Hepatic stellate cell (primary cell): ENCODE results near the gene MCF2L.

ENCODE experiments used
- DNase-seq: peaks from one replicate; pipeline ENCODE4 v3.0.0; 2011; ENCODE audit warnings: low spot score

Gene MCF2L

DNA sequence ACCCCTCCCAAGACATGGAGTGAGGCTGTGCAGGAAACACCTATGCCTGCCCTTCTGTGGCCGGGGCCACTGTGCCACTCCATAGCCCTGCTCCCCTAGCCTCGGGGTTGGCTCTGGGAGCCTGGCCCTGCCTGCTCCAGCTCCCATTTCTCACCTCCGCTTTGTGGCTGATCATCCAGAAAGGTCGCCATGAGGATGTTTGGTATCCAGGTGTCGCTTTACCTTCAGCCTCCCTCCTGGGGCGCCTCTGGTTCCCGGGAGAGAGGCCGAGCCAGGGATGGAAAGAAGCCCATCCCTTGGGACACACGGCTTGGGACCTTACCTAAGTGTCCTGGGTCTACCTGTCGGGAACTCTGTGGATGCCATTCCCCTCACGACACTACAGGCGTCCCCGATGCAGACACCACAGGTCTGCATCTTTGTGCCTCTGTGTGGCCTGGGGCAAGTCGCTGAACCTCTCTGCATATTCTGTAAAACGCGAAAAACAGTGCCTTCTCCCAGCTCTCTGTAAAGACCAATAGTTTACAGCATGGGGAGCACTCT, 3.4 kb upstream of the MCF2L start:
- no peak for DNase-seq

DNA sequence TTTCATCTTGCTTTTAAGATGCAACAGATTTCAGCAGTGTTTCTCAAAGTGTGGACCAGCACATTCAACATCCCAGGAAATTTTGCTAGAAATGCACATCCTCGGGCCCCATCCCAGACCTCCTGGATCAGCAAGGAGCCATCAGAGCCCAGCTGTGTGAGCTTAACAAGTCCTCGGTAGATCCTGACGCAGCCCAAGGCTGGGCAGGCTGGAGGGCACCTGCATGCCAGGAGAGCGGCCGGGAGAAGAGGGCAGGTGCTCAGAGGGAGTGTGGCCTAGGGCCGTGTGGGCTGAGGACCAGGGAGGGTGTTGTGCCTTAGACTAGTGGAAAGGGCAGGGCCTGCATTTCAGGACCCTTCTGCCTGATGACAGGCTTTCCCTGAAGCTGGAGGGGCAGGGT, 2.2 kb upstream of the MCF2L start:
- DNase-seq = no peak

DNA sequence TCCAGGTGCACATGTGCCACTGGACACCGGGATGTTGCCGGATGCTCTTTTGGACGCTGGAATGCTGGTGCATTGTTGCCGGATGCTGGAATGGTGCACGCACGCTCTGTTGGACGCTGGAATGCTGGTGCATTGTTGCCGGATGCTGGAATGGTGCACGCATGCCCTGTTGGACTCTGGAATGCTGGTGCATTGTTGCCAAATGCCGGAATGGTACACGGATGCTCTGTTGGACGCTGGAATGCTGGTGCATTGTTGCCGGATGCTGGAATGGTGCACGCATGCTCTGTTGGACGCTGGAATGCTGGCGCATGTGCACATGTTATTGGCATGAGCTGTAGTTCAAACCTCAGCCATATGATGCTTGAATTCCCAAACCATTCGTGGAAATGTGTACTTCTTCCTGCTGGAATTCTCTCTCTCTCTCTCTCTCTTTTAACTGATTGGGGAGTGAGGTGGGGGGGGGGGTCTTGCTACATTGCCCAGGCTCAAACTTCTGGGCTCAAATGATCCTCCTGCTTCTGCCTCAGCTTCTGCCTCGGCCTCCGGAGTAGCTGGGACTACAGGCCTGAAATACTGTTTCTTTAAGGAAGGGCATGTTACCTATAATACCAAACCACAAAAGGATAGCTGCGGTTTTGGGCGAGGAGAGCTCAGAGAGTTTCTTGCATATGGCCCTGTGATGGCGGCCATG, 1.2 kb upstream of the MCF2L start:
- DNase-seq = no peak

DNA sequence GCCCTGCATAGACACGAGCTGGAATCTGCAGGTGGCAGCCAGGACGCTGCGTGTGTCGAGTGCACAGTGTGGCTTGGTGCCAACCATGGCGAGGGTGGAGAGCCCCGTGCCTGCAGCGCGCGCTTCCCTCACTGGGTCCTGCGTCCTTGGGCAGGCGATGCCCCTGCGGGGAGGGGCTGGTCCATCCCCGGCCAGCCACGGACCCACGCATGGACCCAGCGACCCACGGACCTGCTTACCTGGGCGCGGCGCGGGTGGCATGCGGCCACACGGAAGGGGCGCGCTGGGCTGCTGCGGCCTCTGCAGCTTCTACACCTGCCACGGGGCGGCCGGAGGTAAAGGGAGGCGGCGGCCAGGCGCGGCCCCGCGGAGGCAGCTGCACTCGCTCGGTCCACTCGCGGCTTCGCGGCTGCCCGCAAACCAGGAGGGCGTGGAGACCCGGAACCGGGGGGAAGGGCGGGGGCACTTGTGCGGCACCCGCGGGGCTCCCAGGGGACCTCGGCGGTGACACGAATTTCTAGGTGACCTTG, 569 bp upstream of the MCF2L start:
- DNase-seq = no peak

DNA sequence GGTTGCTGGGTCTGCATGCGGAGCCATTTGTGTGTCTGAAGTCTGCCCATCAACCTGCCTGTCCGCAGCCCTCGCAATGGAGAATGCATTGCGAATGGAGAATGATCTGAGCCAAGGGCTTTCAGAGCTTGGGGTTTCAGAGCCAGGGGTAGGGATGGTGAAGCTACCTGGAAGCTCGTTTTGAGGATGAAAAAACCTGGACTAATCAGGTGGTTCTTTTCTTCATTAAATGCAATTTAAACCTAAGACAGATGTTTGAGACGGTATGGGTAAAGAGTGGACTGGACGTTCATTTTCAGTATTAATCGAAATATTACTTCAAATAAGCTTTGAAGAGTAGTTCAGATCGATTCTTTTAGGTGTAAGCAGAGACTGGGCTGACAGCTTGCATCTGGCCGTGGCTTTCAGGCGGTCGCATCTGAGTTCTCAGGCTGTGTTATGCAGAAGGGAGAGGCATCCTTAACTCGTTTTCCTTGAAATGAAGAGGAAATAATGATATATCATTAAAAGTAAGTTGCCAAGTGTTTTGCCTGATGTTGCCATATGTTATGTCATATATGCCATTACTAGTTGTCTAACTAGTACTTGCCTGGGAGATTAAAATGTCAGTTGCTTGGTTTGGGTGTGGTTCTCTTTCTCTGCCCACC, 801 bp downstream of the MCF2L start:
- DNase-seq = no peak

DNA sequence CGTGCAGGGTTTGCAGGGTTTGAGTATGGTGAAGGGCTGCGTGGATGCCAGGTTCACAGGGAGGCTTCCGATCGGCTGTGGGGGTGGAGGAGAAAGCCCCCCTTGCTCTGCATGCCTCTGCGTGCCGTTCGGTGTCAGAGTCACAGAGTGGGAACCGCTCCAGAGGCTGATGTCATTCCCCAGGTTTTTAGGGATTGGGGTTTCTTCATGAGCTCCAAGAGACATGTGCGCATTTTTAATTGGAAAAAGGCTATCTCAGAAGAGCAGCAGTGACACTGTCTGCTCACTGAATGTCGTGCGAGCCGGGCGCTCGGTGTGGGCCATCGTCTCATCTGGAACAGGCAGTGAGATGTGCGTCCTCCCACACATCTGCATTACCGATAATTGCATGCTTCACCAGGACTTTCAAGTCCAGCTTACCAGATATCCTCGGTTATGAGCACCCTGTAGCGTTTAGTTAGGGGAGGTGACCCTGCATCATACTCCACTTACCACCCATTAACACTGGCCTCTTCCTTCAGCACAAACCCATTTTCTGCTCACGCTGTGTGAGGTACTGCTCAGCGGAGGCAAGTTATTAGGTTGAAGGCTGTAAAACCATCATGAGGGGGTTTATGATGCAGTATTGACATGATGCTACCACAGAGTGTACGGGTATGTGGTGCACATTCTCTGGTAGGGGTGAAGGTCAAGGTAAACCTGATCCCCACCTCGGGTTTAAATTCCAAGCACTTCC, 1.7 kb downstream of the MCF2L start:
- DNase-seq = no peak

DNA sequence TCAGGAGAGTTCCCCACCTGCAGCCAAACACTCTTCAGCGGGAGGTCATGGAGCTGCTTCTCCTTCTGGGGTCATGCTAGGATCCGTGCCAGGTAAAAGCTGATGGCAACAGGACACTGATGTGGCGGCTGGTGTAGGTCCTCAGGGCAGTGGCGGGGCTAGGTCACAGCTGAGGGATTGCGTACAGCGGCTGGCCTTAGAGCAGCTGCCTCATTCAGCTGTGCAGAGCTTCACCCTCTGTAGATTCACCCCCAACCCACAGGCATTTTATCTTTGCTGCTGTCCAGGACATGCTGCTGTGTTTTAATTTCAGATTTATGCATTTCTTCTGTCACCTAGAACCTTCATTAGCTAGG, 2.3 kb downstream of the MCF2L start:
- DNase-seq = no peak

DNA sequence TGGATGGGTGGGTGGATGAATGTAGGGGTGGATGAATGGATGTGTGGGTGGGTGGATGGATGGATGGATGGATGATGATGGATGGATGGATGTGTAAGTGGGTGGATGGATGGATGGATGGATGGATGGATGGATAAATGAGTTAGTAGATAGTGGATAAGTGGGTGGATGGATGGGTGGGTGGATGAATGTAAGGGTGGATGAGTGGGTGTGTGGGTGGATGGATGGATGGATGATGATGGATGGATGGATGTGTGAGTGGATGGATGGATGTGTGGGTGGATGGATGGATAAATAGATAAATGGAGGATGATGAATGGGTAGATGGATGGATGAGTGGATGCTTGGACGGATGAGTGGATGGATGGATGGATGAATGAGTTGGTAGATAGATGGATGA, 3.2 kb downstream of the MCF2L start:
- no peak for DNase-seq

DNA sequence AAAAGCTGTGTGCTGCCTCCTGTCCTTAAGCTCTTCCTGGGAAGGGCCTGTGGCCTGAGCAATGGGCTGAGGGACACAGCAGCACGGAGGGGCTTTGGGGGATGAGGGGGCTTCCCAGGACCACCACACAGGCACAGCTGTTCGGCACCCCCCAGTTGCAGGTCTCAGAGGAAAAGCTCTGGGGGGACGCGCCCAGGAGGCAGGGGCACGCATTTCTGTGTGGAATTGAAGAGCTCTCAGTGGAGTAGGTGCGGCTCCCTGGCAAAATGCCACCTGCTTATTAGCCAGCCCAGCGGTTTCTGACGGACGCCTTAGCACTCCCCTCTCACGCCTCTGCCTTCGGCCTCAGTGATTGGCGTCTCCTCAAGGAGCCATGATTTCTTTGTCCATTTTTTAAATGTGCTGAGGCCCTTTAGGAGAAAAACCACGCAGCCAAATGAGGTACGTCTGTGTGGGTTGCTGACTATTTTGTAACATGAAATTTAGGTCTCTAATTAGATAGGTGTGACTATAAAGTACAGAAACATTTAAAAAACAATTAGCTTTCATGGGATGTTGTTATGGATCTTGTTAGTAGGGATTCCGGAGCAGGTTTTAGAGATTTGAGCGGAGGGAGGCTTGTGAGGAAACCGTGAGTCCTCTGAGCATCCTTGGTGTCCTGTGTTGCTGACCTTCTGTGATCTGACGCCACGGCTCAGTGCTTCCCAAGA, 4.0 kb downstream of the MCF2L start:
- no peak for DNase-seq

DNA sequence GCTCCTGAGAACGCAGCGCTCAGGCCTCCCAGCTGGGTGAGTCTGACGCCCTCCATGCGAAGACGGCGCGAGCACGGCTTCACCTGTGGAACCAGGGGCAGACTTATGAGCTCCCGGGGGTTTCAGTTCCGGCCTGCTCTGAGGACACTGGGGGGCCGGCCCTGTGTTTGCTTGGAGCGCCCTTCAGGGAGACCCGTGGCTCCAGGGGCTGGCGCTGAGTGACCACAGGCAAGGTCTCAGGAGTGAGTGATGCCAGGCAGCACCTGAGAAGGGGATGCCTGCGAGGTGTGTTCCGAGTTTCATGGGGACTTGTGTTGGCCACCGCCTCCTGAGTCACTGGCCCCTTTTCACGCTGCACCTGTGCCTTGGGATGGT, 4.5 kb downstream of the MCF2L start:
- DNase-seq = no peak

DNA sequence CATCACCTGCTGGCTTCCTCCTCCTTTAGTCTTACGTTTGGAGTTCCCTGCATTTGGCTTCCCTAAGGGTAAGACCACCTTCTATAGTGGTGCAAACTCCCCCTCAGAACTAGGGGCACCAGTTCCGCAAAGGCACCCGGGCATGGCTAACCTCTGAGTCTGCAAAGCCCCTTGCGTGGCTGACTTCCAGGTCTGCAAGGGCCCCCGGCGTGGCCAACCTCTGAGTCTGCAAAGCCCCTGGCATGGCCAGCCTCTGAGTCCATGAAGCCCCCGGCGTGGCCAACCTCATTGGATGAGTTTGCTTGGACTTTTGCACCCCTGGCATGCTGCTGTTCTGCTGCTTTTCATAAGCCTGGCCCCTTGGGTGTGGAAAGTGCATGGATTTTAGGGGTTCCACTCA, 5.1 kb downstream of the MCF2L start:
- DNase-seq = no peak

DNA sequence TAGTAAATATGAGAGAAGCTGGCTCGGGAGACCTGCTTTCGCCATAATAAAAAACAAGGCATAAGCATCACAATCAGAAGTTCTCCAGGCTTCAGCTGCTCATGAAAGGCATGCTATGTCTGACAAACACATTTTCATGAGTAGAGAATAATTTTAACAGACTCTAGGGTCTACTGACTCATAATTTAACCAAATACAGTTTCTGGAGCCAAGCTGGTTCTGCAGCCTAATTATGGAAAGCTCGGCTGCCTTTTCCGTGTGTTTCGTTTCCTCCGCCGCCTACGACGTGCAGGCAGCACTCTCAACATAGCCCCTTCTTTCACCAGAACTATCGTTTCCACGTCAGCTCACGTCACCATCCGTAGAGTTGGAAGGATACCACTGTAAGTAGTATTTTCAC, 5.7 kb downstream of the MCF2L start:
- no peak for DNase-seq

DNA sequence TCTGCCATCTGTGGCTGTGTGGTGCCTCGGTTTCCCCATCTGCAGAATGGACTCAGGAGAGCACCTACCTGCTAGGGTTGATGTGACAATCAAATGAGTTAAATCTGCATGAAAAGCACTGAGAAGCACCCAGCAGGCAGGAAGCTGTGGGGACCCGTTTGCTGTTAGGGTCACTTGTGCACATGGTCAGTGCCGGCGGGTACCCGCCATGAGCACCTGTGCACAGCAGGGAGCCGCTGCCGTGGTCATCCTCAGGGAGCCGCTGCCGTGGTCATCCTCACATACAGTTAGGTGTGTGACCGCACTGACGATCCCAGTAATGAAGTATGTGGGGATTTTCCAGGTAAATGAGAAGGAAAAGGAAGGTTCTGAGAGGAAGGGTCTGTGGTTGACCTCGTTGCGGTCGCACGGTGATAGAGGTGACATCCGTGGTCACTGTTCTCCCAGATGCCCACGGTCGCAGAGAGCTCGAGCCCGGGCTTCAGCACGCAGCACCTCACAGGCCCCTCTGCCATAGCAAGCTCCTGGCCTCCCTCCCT, 6.5 kb downstream of the MCF2L start:
- no peak for DNase-seq

DNA sequence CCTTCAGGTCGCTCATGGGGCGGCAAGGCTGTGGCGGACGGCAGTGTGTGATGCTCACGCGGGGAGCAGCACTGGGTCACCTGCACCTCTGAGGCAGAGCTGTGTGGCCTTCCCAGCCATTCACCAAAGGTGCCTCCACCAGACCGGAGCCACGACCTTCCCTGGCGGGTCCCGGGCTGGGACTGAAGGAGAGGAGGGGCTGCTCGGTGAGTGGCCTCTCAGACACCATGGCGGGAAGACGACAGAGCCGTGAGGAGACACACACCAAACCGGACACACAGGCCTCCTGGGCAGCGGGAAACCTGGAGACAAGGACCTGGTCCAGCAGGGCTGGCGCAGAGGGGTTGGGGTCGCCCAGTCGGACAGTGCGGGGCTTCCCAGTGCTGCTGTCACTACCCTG, 7.5 kb downstream of the MCF2L start:
- DNase-seq = no peak

DNA sequence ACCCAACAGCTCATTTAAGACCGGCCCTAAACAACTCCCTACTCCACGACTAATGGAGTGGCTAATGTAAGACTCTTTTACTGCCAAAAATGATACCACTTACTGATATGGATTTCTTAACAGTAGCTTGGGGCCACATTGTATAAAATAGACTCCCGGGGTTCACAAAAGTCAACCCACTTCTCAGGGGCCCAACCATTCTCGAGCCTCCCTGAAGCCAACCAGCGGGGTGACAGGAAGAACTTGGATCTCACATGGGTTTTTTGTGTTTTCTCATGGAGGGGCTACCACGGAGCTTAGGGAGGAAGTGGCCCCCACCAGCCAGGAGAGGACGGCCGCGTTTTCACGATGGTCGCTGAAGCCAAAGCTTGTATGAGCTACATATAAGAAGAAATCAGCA, 8.1 kb downstream of the MCF2L start:
- DNase-seq = no peak

DNA sequence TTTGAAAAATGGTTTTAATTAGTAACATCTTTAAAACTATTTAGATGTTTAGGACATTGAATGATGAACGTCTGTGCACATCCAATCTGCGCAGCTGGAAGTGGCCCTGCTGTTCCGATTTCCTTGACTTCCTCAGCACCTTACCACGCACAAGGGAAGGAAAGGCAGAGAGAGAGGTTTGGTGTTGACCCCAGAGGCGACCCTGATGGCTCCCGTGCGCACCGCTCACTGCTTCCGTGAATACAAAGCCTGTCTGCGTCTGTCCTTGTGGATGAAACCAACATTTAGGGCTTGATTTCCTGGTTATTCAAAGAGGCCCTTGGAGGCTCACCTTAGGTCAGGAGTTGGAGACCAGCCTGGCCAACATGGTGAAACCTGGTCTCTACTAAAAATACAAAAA, 8.5 kb downstream of the MCF2L start:
- DNase-seq = no peak

DNA sequence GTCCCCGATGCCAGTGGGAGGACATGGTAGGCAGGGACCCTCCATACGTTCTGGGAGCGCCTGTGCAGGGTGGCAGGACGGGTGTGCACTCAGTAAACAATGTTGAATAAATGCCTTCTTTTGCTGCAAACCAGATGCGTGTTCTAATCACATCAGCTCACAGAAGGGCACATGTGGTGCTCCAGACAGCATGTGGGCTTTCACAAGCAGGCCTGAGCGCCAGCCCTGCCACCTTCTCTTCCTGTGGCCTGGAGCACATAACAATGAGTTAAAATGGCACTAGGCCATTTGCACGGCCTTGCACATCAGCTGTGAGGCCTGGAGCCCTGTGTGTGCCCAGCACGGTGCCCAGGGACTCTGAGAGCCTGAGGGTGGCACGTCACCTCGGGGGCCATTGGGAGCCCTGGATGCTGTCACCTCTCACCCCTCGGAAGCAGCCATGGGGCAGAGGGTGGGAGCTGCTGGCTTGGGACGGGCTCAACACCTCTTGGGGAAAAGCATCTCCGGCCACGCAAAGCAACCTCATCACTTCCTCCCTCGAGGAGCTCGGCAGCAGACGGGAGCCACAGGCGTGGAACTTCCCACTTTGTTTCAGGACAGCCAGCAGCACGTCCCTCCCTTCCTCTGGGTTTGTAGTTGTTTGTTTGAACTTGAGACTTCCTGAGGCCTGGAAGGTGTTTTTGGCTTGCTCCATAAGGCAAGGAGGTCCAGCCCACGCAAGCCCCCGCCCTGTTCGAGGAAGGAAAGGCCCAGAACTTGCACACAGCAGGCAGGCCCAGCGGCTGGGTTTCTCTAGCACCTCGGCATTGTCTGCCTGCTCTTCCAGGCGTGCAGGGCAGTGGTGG, 9.8 kb downstream of the MCF2L start:
- DNase-seq = no peak

DNA sequence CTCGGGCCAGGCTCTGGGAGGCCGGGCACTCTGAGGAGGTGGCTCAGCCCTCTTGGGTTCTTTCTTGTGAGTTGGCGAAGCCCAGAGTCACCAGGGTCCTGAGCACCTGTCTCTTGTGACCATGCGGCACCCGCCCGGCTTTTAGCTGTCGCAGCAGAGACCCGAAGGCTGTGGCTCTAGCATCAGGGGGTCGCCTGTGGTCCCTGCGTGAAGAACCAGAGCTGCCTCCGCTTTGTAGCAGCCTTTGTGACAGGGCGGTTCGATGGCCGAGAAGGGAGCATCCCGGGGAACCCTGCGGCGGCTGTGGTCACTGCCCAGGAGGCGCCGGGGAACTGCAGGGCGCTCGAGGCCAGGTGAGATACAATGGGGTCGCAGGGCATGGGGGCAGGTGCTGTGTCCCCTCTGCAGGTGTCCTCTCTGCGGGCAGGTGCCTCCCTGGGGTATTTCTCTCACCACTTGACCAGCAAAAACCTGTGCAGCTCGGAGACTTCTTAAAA, 10.4 kb downstream of the MCF2L start:
- no peak for DNase-seq

DNA sequence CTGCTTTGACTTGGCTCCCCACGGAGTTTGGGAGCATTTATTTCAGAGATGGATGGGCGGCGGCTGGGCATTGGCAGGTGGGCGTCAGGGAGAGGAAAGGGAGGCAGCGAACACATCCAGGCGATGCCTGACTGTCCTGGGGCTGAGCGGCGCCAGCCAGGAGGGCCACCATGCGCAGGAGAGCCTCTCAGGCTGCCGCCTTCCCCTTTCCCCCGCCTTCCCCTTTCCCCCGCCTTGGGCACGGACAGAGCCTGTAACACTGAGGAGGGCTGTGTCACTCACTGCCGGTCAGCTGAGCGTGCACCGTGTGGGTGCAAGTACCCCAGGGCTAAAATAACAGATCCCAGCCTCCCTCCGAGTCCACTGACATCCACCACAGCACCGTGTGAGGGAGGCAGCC, 11.4 kb downstream of the MCF2L start:
- no peak for DNase-seq

DNA sequence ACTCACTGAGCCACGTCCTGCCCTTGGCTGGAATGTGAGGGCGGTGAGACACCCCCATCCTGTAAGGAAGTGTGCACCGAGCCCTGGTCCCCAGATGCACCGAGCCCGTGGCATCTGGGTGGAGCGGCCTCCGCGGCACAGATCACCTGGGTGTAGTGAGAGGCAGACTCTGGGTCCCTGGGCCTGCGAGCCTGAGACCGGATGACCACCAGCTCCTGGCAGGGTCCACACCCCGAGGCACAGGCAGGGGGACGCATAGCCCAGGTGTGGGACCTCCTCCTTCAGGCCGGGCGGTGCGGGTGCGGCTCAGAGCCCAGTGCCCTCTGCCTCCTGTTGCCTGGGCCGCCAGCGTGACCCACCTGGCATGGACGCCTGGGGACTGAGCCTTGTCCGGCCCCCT, 12.4 kb downstream of the MCF2L start:
- DNase-seq = no peak
